ENCODE data around the gene SMIM36. TPM values are rescaled to one million over a fixed set of nuclear protein-coding genes. Genes with fewer than 3 reads are reported as not detected.

Gene SMIM36
- total and polyA plus RNA-seq, 2 of the 8 experiments (the other 6 are each of a cell fraction or from before 2014, with no cell fraction given), result not detected

DNA sequence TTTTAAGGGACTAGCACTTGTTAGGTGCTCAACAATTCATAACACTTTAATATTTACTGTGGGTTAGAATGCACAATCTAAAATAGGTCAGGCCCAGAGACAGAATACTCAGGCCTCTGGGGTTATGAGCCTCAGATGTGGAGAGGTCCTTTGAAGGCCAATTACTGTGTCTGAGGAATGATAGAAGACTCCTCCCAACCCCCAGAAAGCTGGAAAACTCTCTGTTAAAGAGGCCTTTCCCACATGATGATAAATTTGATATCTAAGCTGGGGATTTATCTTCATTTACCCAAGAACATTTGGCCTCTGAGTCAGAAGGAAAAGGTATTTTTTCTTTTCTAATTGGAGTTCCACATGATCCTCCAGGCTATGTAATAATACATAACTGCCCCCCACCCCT is 48.5 kb downstream of the SMIM36 start:
- no peak for DNase-seq (ENCODE audit: low read depth in 1 of 2, low spot score in 2 of 2)
- TF ChIP-seq ASH2L (IDR thresholded peaks at IDR 0.05; ENCODE audit: low read length) (no peak), FOSL1 (IDR thresholded peaks at IDR 0.05; ENCODE audit: insufficient read depth, low read depth, low read length) (no peak), CEBPB (IDR thresholded peaks at IDR 0.05; ENCODE audit: low read depth, low read length) (no peak), POLR2A (IDR thresholded peaks at IDR 0.05; ENCODE audit: control extremely low read depth in 1 of 2, low read depth in 2 of 2, low read length in 2 of 2) (no peak), SP1 (IDR thresholded peaks at IDR 0.05; ENCODE audit: low read depth, low read length) (no peak), TBP (IDR thresholded peaks at IDR 0.05; ENCODE audit: low read depth, low read length) (no peak), SRF (IDR thresholded peaks at IDR 0.05; ENCODE audit: low read depth, low read length) (no peak), ZNF274 (IDR thresholded peaks at IDR 0.05; ENCODE audit: borderline replicate concordance, extremely low read depth, low read length) (no peak), CREB1 (IDR thresholded peaks at IDR 0.05) (no peak), SIN3A (conservative IDR thresholded peaks at IDR 0.05 in 1 of 2, IDR thresholded peaks at IDR 0.05 in 1 of 2; ENCODE audit: low read depth in 1 of 2, low read length in 2 of 2) (no peak), EGR1 (IDR thresholded peaks at IDR 0.05; ENCODE audit: borderline replicate concordance, low read depth, low read length) (no peak), SUZ12 (IDR thresholded peaks at IDR 0.05; ENCODE audit: low read length) (no peak)
- POLR2A ChIA-PET (ENCODE audit: partially characterized antibody), result no interaction called here

More for the DNA sequence above, 48.5 kb downstream of the SMIM36 start:
- H2BK15ac ChIP-seq (ENCODE audit: low read length), result no peak overlapping the region
- no peak overlapping the region for H3K56ac ChIP-seq (replicated peaks; ENCODE audit: insufficient read length, low read depth, low read length)
- no peak overlapping the region for H4K5ac ChIP-seq (ENCODE audit: insufficient read length, low read depth, low read length)
- FAIRE-seq, result no peak
- no peak overlapping the region for H3K4me2 ChIP-seq (ENCODE audit: insufficient read depth in 1 of 2, low read depth in 2 of 2, low read length in 2 of 2)
- H4K8ac ChIP-seq (ENCODE audit: extremely low read depth, insufficient read depth, low read length), result no peak overlapping the region
- no peak overlapping the region for H3K4ac ChIP-seq (replicated peaks; ENCODE audit: insufficient read length, low read depth, low read length)
- no peaks in the 10 kb centered on the region for H3K36me3 ChIP-seq (ENCODE audit: control insufficient read depth in 2 of 4, insufficient read depth in 4 of 4, low read length in 3 of 4)
- no peaks in the 10 kb centered on the region for H3K27me3 ChIP-seq (replicated peaks in 1 of 4; ENCODE audit: control insufficient read depth in 3 of 4, extremely low read depth in 1 of 4, insufficient read depth in 3 of 4, low read length in 3 of 4)
- H2BK12ac ChIP-seq (ENCODE audit: low read depth, low read length), result no peak overlapping the region
- H2AK5ac ChIP-seq (ENCODE audit: low read depth, low read length), result no peak overlapping the region
- no peaks in the 10 kb centered on the region; the same call in 1 of the 2 replicates for H3K23me2 ChIP-seq (ENCODE audit: low read depth, low read length)
- no peak overlapping the region for H3K23ac ChIP-seq (ENCODE audit: insufficient read length)
- H2AFZ ChIP-seq (ENCODE audit: low read length), result no peak overlapping the region
- H3K4me3 ChIP-seq (ENCODE audit: extremely low read depth in 1 of 4, insufficient read depth in 2 of 4, low read depth in 3 of 4, low read length in 4 of 4), result no peak overlapping the region
- peaks cover 3 to 6% (median 5%) of the 10 kb centered on the region in 4 experiments; a peak in 6 of 7 replicates for H3K4me1 ChIP-seq (replicated peaks in 1 of 4; ENCODE audit: control insufficient read depth in 3 of 4, insufficient read depth in 4 of 4, low read length in 3 of 4)
- no peak overlapping the region for H2BK20ac ChIP-seq (ENCODE audit: low read length)
- peaks cover 0 to 3% of the 10 kb centered on the region in 2 experiments; a peak in 1 of 4 replicates for H3K9me3 ChIP-seq (ENCODE audit: insufficient read depth in 2 of 2, low read depth in 1 of 2, low read length in 1 of 2)
- H3K9ac ChIP-seq (replicated peaks in 1 of 4; ENCODE audit: extremely low read depth in 1 of 4, low read depth in 3 of 4, low read length in 3 of 4), result no peak overlapping the region
- H2BK120ac ChIP-seq (replicated peaks; ENCODE audit: low read depth, low read length), result no peak overlapping the region
- no peaks in the 10 kb centered on the region for H3K79me1 ChIP-seq (ENCODE audit: low read depth, low read length)
- no peaks in the 10 kb centered on the region for H4K20me1 ChIP-seq (replicated peaks in 1 of 2; ENCODE audit: control insufficient read depth in 1 of 2, insufficient read depth in 2 of 2, low read length in 2 of 2)
- no peak overlapping the region for H3K14ac ChIP-seq (ENCODE audit: insufficient read length)
- no peak overlapping the region for H4K91ac ChIP-seq (replicated peaks; ENCODE audit: insufficient read length, low read length)
- H3K79me2 ChIP-seq (ENCODE audit: control insufficient read depth in 1 of 2, insufficient read depth in 2 of 2, low read length in 2 of 2), result no peaks in the 10 kb centered on the region
- H3K27ac ChIP-seq (ENCODE audit: low read depth, low read length), result no peak overlapping the region
- CTCF ChIA-PET (ENCODE audit: partially characterized antibody), result no interaction called here
- H3K18ac ChIP-seq (ENCODE audit: extremely low read depth, low read length), result no peak overlapping the region
- no peak overlapping the region for H2BK5ac ChIP-seq (ENCODE audit: low read depth, low read length)

Data from H1 (cell line).